GM12872 (cell line): ENCODE data around the gene SERINC2.

ENCODE experiments used
- TF ChIP-seq, protein P1 (sequence below): IDR thresholded peaks from 3 replicates; pipeline ENCODE4 v1.5.1; 2011; ENCODE audit warnings: low read depth, mild to moderate bottlenecking, low read length, moderate library complexity; ENCODE audit not compliant: insufficient read depth

SERINC2 gene

DNA sequence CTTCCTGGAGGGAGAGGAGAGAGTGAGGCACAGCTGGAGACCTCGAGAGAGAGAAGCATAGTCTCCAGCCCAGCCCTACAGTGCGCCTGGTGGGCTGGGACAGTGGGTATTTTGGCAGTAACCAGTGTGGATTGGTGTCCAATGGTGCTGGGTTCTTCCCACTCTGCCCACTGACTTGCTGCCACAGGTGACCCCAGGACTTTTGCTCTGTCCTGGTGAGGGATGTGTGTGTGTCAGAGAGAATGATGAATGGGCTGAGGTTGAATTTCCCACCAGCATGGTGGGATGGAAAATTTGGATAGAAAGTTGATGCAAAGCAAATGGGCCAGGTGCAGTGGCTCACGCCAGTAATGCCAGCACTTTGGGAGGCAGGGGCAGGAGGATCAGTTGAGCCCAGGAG, 26.3 kb downstream of the SERINC2 start:
- TF ChIP-seq, protein P1, sequence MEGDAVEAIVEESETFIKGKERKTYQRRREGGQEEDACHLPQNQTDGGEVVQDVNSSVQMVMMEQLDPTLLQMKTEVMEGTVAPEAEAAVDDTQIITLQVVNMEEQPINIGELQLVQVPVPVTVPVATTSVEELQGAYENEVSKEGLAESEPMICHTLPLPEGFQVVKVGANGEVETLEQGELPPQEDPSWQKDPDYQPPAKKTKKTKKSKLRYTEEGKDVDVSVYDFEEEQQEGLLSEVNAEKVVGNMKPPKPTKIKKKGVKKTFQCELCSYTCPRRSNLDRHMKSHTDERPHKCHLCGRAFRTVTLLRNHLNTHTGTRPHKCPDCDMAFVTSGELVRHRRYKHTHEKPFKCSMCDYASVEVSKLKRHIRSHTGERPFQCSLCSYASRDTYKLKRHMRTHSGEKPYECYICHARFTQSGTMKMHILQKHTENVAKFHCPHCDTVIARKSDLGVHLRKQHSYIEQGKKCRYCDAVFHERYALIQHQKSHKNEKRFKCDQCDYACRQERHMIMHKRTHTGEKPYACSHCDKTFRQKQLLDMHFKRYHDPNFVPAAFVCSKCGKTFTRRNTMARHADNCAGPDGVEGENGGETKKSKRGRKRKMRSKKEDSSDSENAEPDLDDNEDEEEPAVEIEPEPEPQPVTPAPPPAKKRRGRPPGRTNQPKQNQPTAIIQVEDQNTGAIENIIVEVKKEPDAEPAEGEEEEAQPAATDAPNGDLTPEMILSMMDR: no peak

DNA sequence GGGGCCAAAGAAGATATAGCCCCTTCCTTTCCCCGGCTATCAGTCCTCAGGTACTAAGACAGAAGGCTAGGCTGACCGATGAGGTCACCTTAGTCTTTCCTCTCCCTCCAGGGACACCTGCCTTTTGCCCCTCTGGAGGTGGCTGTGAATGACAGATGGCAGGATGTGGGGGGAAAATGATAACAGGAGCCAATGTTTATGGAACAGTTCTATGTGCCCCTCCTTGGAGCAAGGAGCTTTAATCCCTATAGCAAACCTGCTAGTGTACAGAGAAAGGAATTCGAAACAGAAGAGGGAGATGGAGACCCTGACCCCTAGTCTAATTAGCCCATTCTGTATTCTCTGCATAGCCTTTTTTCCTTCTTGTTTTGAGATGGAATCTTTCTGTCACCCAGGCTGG, 28.1 kb downstream of the SERINC2 start:
- TF ChIP-seq, protein P1: no peak

DNA sequence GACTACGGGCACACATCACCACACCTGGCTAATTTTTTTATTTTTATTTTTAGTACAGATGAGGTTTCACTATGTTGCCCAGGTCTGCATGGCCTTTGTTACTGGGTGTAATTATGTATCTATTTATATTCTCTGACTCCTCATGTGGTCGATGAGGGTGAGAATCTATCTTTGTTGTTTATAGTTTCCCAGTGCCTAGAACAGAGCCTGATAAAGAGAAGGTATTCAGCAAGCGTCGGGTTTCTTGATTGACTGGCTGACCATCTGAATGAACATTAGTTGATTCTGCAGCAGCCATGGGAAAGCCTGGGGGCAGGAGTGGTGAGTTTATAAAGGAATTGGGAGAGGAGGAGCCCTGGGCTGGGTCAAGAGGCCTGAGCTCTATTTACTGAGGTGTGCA, 28.5 kb downstream of the SERINC2 start:
- TF ChIP-seq, protein P1: no peak

DNA sequence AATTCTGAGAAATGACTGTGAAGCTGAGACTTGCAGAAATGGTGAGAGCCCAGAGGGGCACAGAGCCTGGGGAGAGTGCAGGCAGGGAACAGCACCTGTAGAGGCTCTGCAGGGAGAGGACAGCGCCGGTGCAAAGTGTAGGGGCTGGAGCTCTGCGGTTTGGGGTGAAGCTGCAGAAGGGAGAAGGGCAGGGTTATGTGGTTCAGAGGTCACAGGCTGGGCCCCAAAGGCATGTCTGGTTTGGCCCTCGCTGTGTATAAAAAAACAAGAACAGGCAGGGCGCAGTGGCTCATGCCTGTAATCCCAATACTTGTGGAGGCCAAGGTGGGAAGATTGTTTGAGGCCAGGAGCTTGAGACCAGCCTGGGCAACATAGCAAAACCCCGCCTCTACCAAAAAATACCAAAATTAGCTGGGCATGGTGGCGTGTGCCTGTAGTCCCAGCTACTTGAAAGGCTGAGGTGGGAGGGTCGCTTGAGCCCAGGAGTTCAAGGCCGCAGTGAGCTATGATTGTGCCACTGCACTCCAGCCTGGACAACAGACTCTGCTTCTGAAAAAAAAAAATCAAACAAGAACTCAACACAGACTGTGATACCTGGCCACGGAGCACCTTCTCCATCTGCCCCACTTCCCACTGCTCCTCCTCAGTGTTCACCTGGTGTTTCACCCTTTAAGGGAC, 29.1 kb downstream of the SERINC2 start:
- TF ChIP-seq, protein P1: no peak

DNA sequence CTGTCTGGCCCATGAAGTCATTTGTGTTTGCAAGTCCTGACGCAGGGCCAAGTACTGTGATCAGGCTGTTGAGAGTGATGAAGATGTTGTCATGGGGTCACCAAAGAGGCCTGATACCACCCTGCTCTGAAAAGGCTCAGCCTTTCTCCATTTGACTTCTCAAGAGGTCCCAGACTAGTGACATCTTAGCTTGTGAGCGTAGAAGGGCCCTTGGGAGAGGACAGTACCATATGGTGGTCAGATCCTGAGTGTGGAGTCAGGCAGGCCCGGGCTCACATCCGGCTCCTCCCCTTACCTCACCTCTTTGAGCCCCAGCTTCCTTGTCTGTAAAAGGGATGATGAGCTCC, 29.6 kb downstream of the SERINC2 start:
- TF ChIP-seq, protein P1: no peak

DNA sequence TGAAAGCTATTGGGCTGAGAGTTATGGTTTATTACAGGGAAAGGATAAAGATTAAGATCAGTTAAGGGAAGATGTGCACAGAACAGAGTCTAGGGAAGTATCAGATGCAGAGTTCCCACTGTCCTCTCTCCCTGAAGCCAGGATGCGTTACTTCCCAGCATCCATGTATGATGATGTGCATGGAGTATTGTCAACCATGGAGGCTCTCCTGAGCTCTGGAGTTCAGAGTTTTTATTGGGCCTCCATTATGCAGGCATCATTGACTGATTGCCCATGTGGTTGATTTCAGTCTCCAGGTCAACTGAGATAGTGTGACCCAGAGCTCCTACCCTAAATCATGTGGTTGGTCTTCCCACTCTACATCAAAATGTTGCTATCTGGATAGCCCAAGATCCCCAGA, 30.7 kb downstream of the SERINC2 start:
- TF ChIP-seq, protein P1: no peak

DNA sequence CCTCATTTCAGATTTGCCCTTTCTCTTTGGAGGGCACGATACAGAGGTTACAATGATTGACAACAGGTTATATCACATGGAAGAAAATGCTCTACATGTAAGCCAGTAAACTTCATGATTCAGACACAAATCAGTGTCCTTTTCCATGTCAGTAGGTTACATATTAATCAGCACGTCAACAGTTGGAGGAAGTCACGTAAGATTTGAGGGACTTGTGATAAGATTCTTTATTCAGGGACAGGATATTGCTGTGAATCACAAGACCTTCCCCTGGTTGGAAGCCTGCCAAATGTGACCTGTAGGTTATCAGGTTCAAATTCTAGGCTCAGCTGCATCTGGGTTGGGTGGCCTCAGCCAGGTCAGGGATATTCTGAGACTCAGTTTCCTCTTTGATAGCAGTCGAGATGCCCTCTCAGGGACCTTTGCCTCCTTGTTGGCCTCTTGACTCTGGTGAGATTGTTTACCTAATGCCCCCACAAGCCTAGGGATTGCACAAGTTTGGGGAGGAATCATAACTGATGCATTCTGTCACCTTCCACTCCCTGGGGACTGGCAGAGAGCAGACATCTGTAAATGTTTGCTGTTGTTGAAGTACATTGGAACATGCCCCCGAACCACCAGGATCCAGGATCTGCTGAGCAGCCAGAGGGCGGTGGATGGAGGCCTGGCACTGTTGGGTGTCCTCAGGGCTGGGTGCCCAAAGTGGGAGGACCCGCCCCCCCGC, 31.9 kb downstream of the SERINC2 start:
- TF ChIP-seq, protein P1: no peak
